ENCODE measurements around the gene NUDCD3. TPM values are rescaled to one million over a fixed set of nuclear protein-coding genes. Genes with fewer than 3 reads are reported as not detected.

The NUDCD3 gene
- total RNA-seq, 1 experiment from 2014 or later: 71.9 TPM

- TF ChIP-seq CTCF (conservative IDR thresholded peaks at IDR 0.05): no peak
These were observed 107.8 kb downstream of the NUDCD3 start for GRCh38 chr7:44382459-44383265.

More at GRCh38 chr7:44382459-44383265, 107.8 kb downstream of the NUDCD3 start:
- Histone ChIP-seq H2BK15ac (ENCODE audit: low read depth, low read length) (no peak overlapping the region), H3K4me1 (ENCODE audit: insufficient read depth, low read length) (peaks cover 2% of the 10 kb centered on the region), H2AFZ (ENCODE audit: low read length) (no peak overlapping the region), H3K14ac (ENCODE audit: insufficient read depth, low read length) (no peak overlapping the region; the same call in 1 of the 2 replicates), H3K18ac (ENCODE audit: insufficient read length, low read depth, low read length) (no peak overlapping the region), H2BK5ac (ENCODE audit: insufficient read length, low read length) (no peak overlapping the region), H4K20me1 (ENCODE audit: control insufficient read depth, insufficient read depth, insufficient read length) (no peaks in the 10 kb centered on the region), H3K79me1 (ENCODE audit: insufficient read depth, low read depth, low read length, poor library complexity, severe bottlenecking) (no peaks in the 10 kb centered on the region), H3K23me2 (ENCODE audit: insufficient read length, low read depth, low read length, poor library complexity, severe bottlenecking) (no peaks in the 10 kb centered on the region), H3K9me3 (ENCODE audit: control insufficient read depth, low read depth, low read length) (no peaks in the 10 kb centered on the region), H4K5ac (ENCODE audit: insufficient read length, low read depth, low read length) (no peak overlapping the region), H2AK5ac (ENCODE audit: insufficient read length, low read length) (no peak overlapping the region), H3T11ph (ENCODE audit: low read length) (no peak overlapping the region), H3K79me2 (ENCODE audit: insufficient read depth, low read length) (no peaks in the 10 kb centered on the region), H3K27ac (ENCODE audit: insufficient read length, low read depth, low read length) (no peak overlapping the region), H4K8ac (replicated peaks; ENCODE audit: insufficient read length, low read depth, low read length) (no peak overlapping the region), H3K23ac (ENCODE audit: insufficient read length, low read depth, low read length) (no peak overlapping the region), H3K9ac (ENCODE audit: extremely low read depth, insufficient read length, low read length) (no peak overlapping the region), H3K56ac (ENCODE audit: insufficient read length, low read depth, low read length) (no peak overlapping the region), H3K27me3 (ENCODE audit: insufficient read depth, low read length) (no peaks in the 10 kb centered on the region), H2BK20ac (ENCODE audit: low read depth, low read length, poor library complexity, severe bottlenecking) (no peak overlapping the region), H4K91ac (ENCODE audit: insufficient read length, low read depth, low read length) (no peak overlapping the region), H3K4me2 (ENCODE audit: insufficient read depth, insufficient read length, low read length) (no peak overlapping the region), H3K4ac (ENCODE audit: low read depth, low read length) (no peak overlapping the region), H2BK12ac (ENCODE audit: insufficient read length, low read depth, low read length) (no peak overlapping the region), H2BK120ac (ENCODE audit: low read depth, low read length, poor library complexity, severe bottlenecking) (no peak overlapping the region)
- Mint-ChIP-seq H3K4me3 (no peak overlapping the region), H3K9me3 (no peaks in the 10 kb centered on the region), H3K4me1 (no peaks in the 10 kb centered on the region), H3K27ac (peak overlapping the region in 1 of 3 experiments; percentile 23; a peak in 1 of 7 replicates), H3K27me3 (ENCODE audit: low read depth) (peaks cover 4% of the 10 kb centered on the region; the same call in 1 of the 2 replicates), H3K36me3 (ENCODE audit: insufficient read depth in 1 of 3, low read depth in 3 of 3) (peaks cover 6 to 25% (median 15%) of the 10 kb centered on the region in 3 experiments; a peak in 6 of 7 replicates)
- DNase-seq: peak; percentile 14
- WGBS (ENCODE audit: extremely low coverage, insufficient read length, low lambda C conversion rate): no CpG with 5 or more reads among the region's 13 CpGs

Measured in H9 (cell line).